Measurements from ENCODE around the gene COL4A2. TPM values are rescaled to one million over a fixed set of nuclear protein-coding genes. Genes with fewer than 3 reads are reported as not detected.
"Not testable (repeated sequence)": the region's sequence is repeated elsewhere in the genome, so short reads cannot be mapped to it uniquely, and the experiment has no call there.

Gene COL4A2
- polyA plus RNA-seq, 4 donors: 473 to 603 (median 479) TPM

- no peak for DNase-seq (ENCODE audit: low read depth in 4 of 4, low spot score in 3 of 4)
Measured at GRCh38 chr13:110521296-110521680, 214.2 kb downstream of the COL4A2 start.

GRCh38 chr13:110521946-110522345, 214.9 kb downstream of the COL4A2 start:
- no peak for DNase-seq (ENCODE audit: low read depth in 4 of 4, low spot score in 3 of 4)

GRCh38 chr13:110522721-110523120, 215.6 kb downstream of the COL4A2 start:
- no peak for DNase-seq (ENCODE audit: low read depth in 4 of 4, low spot score in 3 of 4)

GRCh38 chr13:110523180-110523579, 216.1 kb downstream of the COL4A2 start:
- DNase-seq (ENCODE audit: low read depth in 4 of 4, low spot score in 3 of 4): no peak

GRCh38 chr13:110523838-110524540, 216.9 kb downstream of the COL4A2 start:
- no peak for DNase-seq (ENCODE audit: low read depth in 4 of 4, low spot score in 3 of 4)

- DNase-seq (ENCODE audit: low read depth in 4 of 4, low spot score in 3 of 4): no peak
Measured at GRCh38 chr13:110524541-110525257, 217.6 kb downstream of the COL4A2 start.

GRCh38 chr13:110525328-110526319, 218.5 kb downstream of the COL4A2 start:
- no peak for DNase-seq (ENCODE audit: low read depth in 4 of 4, low spot score in 3 of 4)

GRCh38 chr13:110528371-110528770, 221.3 kb downstream of the COL4A2 start:
- DNase-seq (ENCODE audit: low read depth in 4 of 4, low spot score in 3 of 4): no peak

- DNase-seq (ENCODE audit: low read depth in 4 of 4, low spot score in 3 of 4): no peak
Measured at GRCh38 chr13:110528911-110529310, 221.8 kb downstream of the COL4A2 start.

GRCh38 chr13:110529522-110530311, 222.6 kb downstream of the COL4A2 start:
- no peak for DNase-seq (ENCODE audit: low read depth in 4 of 4, low spot score in 3 of 4)

- DNase-seq (ENCODE audit: low read depth in 4 of 4, low spot score in 3 of 4): no peak
Measured at GRCh38 chr13:110531100-110531499, 224.0 kb downstream of the COL4A2 start.

- DNase-seq (ENCODE audit: low read depth in 4 of 4, low spot score in 3 of 4): no peak
Measured at GRCh38 chr13:110531671-110532083, 224.6 kb downstream of the COL4A2 start.

GRCh38 chr13:110532258-110532657, 225.2 kb downstream of the COL4A2 start:
- not testable (repeated sequence) for DNase-seq (ENCODE audit: low read depth in 4 of 4, low spot score in 3 of 4)

GRCh38 chr13:110533771-110534670, 226.9 kb downstream of the COL4A2 start:
- DNase-seq (ENCODE audit: low read depth in 4 of 4, low spot score in 3 of 4): no peak

- no peak for DNase-seq (ENCODE audit: low read depth in 4 of 4, low spot score in 3 of 4)
Measured at GRCh38 chr13:110535526-110535925, 228.4 kb downstream of the COL4A2 start.

- DNase-seq (ENCODE audit: low read depth in 4 of 4, low spot score in 3 of 4): no peak
Measured at GRCh38 chr13:110536006-110536693, 229.1 kb downstream of the COL4A2 start.

GRCh38 chr13:110538632-110539031, 231.5 kb downstream of the COL4A2 start:
- DNase-seq (ENCODE audit: low read depth in 4 of 4, low spot score in 3 of 4): no peak

- DNase-seq (ENCODE audit: low read depth in 4 of 4, low spot score in 3 of 4): no peak
Measured at GRCh38 chr13:110539894-110540293, 232.8 kb downstream of the COL4A2 start.

All from right renal pelvis (tissue), 4 donors.